GM18507 (cell line): Measurements from ENCODE around the gene ASB15.

Experiments
- DNase-seq: peaks from one replicate; pipeline ENCODE4 v3.0.0; 2011; ENCODE audit warnings: low read depth; ENCODE audit not compliant: insufficient read length; ENCODE audit errors: extremely low spot score
- FAIRE-seq: peaks from 2 replicates; lab custom pipeline; 2011; peaks lifted over from hg19 to GRCh38; lab: Jason Lieb, UNC

The ASB15 gene

DNA sequence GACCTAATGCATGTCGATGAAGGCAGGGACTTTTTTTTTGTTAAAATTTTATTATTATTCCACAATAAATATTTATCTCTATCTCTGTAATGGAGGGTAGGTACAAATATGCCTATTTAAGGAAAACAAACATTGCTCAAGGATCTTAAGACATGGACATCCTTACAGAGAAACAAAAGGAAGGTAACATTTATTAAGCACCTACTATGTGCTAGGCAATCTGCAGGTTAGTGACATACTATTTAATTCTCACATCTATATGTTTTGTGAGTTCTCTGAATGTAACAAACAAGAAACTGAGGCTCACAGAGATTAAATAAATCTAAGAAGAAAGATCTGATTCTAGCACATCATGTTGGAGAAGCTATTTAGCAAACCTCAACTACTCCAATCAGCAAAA, 86.1 kb downstream of the ASB15 start:
- DNase-seq (no peak), FAIRE-seq (no peak)
